ENCODE results near the gene ZNF677.
"Not testable (repeated sequence)": the region's sequence is repeated elsewhere in the genome, so short reads cannot be mapped to it uniquely, and the experiment has no call there.

Gene ZNF677

DNA sequence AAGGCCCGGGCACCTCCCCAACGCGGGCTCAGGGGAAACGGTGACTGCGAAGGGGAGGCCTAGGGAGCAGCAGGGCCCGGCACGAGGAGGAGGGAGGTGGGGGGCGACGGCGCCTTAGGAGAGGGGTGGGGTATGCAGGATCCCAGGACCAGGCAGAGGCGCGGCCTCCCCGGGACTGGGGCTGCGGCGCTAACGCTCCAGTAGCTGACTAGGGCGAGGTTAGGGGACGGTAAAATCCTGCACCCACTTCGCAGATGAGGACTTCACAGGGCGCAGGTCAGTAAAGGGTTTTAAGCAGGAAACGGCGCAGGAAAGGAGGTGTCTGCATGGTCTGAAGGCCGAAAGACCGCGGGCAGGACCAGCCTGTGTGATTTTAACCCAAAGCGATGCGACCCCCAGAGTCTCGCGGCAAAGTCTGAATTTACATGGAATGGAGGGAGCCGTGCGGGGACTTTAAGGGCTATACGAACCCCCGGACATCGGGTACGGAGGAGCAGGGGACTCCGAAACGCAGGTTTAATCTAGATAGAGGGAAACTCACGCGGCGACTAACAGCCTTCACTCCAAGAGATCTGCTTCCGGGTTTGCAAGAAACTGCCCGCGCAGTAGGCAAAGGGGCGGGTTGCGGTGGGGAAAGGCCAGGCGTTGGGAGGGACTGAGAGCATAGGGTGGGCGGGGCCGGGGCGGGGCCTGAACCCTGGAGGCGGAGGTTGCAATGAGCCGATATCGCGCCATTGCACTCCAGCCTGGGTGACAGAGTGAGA is 61.7 kb downstream of the ZNF677 start, which contains the start of gene ZNF665:
ZNF665 (minus strand) TSS at position 588 of the 764 bp plus-strand sequence. CDS start 10,460 bp downstream, outside the sequence.
- DNase-seq: no peak

DNA sequence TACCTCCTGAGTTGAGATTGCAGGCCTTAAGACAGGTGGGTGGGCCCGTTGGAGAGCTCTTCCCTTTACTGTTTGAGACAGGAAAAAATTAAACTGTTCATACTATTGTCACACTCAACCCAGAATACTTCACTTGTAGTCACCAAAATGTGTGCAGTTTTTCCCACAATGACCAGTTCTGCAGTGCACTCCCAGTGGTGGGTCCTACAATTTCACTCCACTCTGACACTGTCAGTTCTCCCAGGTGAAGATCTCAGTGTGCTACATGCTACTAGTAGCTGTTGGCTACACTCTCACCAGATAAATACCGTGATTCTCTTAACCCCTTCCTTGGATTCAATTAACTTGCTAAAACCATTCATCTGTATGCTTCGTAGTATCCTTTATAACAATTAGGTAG is 64.4 kb downstream of the ZNF677 start:
- DNase-seq: no peak

DNA sequence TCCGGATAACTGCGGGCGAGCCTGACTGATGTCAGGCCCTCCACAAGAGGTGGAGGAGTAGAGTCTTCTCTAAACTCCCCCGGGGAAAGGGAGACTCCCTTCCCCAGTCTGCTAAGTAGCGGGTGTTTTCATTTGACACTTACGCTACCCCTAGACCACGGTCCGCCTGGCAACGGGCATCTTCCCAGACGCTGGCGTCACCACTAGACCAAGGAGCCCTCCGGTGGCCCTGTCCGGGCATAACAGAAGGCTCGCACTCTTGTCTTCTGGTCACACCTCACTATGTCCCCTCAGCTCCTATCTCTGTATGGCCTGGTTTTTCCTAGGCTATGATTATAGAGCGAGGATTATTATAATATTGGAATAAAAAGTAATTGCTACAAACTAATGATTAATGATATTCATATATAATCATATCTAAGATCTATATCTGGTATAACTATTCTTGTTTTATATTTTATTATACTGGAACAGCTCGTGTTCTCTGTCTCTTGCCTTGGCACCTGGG is 64.9 kb downstream of the ZNF677 start:
- DNase-seq: not testable (repeated sequence)
